ENCODE data around the gene ECSCR.
"Not testable (repeated sequence)": the region's sequence is repeated elsewhere in the genome, so short reads cannot be mapped to it uniquely, and the experiment has no call there.

The ECSCR gene

GRCh38 chr5:139443831-139444453, 18.6 kb downstream of the ECSCR start:
- no peak for DNase-seq

GRCh38 chr5:139440416-139440815, 22.1 kb downstream of the ECSCR start:
- DNase-seq: not testable (repeated sequence)

DNA sequence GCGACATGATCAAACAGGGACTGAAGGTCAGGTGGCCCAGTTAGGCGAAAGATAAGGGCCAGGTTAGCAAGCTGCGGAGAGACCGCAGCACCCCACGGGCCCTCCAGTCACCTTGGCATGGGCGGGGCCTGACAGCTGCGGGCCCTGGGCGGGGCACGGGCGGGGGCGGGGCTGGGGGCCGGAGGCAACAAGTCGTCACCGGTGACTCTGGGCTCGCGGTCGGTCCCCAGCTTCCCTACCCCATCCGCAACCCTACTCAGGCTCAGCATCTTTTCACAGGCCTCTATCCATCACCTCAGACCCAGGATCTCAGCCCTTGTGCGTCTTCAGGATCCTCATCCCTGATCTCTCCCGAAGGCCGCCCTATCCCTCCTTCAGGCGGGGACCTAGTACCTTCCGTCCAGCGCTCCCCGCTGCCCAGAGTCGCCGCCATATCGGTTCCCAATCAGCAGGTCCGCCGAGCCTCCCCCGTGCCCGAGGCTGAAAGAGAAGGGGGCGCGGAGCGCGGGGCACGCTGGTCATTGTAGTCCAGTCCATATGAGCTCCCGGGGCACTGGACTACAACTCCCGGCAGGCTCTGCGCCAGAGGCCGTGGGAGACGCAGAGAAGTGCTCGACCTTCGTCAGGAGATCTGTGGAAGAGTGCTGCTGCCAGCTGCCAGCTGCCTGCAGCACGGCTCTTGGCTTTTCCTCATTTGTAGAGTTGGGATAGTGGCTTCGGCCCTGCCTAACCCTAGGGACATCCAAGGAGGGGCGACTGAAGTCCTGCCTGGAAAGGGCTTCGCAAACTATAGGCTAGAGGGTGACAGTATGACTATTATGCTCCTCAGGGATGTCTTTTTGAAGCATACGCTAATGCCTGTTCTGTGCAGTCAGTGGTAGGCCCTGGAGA, 23.3 kb downstream of the ECSCR start, which contains the start of gene DNAJC18:
Gene DNAJC18 (minus strand): TSS at position 513 of the 891 bp plus-strand sequence. CDS start 80 bp downstream, at position 433.
- DNase-seq: peak; percentile 97

GRCh38 chr5:139438707-139439012, 23.9 kb downstream of the ECSCR start:
- DNase-seq: no peak

- DNase-seq: no peak
These were observed 26.9 kb downstream of the ECSCR start for GRCh38 chr5:139435676-139436075.

DNA sequence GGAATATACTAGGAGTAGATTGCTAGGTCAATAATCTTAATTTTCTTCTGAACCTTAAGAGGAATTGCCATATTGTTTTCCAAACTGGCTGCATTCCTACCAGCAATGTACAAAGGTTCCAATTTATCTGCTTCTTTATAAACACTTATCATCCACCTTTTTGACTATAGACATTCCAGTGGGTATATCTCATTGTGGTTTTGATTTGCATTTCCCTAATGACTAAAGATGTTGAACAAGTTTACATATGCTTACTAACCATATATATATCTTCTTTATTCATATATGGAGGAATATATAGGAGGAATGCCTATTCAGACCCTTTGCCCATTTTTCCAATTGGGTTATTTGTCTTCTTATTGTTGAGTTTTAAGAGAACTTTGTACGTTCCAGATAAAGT, 30.8 kb downstream of the ECSCR start:
- DNase-seq: no peak

DNA sequence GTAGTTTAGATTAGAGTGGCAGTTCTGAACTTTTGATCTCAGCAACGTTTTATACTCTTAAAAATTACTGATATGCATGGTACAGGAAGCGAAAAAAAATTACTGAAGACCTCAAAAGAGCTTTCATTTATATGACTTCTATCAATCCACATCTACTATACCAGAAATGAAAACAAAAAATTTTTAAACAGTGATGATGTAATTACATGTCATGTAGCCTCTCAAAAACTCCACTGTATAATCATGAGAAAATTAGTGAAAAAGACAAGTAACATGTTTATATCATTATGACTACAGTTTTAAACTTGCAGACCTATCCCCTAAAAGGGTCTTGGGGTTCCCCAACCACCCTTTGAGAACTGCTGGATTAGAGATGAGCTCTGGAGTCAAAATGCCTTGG, 32.5 kb downstream of the ECSCR start:
- DNase-seq: no peak

DNA sequence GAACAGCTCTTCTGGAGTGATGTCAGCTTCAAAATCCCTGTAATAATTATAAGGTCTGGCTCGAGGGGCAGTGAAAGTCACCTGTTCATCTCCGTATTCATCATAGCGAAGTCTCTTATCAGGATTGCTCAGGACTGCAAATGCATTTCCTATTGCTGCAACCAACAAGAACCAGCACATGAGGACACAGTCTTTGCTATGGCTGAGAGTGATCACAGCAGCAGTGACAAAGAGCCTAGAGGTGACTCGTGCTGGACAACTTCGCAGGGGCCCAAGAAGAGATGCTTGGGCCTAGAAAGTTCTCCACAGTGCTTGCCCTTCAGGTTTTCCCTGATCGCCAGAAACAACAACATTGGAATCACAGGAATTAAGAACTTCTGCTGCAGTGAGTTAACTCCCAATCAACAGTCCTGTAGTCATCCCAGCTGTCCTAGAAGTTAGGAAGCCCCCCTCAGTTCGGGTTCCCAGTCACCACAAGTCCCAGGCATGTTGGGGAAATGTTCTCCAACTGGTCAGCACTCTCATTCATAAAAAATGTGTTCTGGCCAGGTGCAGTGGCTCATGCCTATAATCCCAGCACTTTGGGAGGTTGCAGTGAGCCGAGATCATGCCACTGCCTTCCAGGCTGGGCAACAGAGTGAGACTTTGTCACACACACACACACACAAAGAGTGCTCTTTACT, 36.2 kb downstream of the ECSCR start:
- DNase-seq: no peak

DNA sequence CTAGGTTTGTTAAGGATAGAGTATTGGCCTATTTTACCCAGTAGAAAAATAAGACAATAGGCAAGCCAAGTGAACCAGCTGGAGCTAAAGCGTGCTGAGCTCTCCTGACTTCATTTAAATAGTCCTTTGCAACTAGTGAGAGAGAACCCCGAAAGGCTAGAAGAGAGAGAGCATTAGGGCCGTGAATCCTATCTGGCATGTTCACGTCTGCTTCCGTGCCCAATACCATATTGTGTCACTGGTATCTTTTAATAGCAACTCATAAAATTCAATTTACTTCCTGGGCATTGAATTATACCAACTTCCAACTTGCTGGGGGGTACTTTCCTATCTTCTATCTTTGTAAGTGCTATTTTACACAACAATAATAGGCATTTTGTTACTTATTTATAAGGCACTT, 37.0 kb downstream of the ECSCR start:
- DNase-seq: no peak

DNA sequence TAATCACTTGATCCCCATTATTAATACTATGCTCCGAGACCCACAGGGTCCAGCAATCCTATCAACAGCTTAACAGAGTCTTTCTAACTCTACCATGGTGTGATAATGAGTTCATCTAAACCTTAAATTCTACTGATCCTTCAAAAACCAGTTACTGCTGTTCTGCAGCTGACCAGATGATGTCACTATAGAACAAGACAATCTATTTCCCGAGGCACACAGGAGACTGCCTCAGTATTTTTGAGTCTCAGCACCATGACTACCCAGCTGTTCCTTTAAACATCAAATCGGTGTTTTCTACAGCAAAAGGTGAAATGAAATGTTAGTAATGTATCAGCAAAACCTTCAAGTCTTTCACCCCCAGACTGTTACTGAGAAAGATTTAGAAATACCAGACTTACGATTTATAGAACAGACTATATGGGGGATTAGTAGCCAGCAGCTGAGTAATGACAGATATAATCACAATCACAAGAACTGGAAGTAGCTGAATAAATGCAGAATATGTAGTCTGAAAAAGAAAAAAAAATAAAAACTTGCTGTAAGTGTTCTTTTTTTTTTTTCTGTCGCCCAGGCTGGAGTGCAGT, 40.1 kb downstream of the ECSCR start:
- no peak for DNase-seq

DNA sequence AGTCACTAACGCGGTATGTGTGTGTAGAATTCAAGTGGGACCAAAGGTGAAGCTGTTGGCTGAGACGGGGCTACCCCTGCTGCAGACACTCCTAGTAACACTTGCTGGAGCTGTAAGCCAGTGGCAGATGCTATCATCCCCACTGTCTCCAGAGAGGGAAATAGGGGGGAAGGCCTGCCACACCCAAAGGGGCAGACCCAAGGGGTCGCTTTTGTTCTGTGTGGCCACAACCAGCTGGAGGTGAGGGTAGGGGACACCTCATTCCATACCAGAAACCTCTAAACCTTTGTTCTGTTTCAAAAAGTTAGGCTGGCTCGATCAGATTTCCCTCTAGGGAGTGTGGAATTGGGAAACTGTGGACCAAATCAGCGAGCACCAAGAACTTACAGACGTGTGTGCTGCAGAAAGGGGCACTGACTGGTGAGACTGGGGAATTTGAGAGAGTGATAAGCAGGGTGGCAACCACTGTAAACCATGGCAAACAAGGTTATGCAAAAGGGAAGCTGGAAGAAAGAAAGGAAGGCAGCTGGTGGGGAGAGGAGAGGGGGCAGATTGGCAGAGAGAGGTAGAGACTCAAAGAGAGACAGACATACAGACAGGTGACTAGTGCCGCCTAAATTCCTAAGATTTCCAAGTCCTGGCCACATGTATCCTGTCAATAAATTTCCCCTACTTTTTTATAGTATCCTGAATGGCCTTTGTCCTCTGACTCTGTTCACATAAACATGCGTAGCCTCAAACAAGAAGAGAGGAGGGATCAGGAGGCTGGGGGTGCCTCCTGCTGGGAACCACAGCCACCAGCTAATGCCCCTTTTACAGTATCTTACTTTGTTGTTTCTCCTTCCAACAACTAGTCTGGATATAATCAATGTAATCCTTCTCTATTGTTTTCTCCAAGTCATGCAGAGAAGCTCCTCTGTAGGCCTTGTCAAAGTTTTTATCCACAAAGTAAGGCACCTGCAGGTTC, 43.0 kb downstream of the ECSCR start:
- DNase-seq: no peak

DNA sequence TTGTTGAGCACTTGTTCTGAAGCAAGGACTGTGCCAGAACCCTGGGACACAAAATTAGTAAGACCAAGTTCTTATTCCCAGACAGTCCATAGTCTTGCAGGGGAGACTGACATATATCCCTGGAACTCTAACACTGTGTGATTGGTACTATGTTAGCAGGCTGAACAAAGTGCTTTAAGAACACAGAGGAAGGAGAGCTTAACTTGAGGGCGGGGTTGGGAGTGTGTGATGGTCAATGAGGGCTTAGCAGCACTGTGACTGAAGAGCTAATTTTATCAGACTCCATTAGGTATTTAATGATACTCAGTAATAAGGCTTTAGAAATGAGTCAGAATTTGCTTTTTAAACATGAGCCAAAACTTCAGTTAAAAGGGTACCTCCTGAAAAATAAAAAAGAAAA, 43.8 kb downstream of the ECSCR start:
- DNase-seq: no peak

- DNase-seq: no peak
These were observed 45.3 kb downstream of the ECSCR start for GRCh38 chr5:139417214-139417613.

GRCh38 chr5:139416651-139417050, 45.9 kb downstream of the ECSCR start:
- peak; percentile 47 for DNase-seq

- no peak for DNase-seq
These were observed 46.7 kb downstream of the ECSCR start for GRCh38 chr5:139415869-139416268.

DNA sequence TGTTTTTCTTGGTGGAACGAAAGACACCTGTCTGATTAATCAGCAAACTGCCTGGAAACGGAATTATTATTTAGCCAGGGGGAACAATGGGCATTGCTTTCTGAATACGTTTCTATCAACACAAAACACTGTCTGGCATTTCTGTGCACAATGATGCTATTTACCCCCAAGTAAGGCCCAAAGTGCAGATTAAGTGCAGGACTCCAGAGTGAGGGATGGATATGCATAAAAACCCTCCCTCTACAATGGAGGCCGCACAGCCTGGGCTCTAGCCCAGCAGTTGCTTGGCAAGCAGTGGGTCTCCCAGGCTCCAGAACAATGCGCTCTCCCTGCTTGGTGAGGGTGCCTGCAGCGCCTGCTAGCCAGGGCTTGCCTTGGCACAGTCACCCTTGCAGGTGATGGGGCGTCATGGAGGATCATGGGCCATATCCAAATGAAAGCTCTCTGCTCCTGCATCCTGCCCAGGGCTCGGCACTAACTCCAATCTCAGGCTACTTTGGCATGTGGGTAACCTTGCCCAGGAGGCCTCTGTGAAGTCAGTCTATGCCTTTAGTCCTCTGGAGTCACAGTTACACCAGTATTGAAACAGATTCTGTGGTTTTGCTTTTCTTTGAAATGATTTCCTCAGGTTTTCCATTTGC, 47.2 kb downstream of the ECSCR start:
- DNase-seq: peak; percentile 64

- peak; percentile 62 for DNase-seq
These were observed 47.9 kb downstream of the ECSCR start for GRCh38 chr5:139414581-139415130.

DNA sequence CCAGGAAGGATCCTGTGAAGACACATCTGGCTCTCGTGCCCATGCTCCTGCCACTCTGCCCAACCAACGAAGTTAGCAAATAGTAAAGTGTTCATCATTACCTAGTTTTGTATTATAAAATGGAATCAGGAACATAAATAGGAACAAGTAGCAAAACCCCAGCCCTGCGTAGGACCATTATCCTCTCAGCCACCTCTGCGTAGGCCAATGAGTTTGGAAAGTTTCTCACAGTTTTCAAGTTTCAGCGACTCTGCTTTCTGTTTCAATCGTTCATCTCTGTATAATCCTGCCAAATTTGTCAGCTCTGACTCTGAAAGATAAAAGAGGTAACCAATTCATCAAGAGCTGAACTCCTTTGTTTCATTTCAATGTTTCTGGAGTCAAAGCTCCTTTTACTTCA, 48.6 kb downstream of the ECSCR start:
- peak; percentile 61 for DNase-seq

- DNase-seq: peak; percentile 30
These were observed 49.4 kb downstream of the ECSCR start for GRCh38 chr5:139413153-139413552.

GRCh38 chr5:139410993-139411828, 51.3 kb downstream of the ECSCR start:
- peak; percentile 31 for DNase-seq
